Neuronal stem cell (in vitro differentiated cells): ENCODE results near the gene DIS3.
A peak's percentile ranks its signal among the peaks of the same experiment; 100 is the strongest.

ENCODE experiments used
- DNase-seq: peaks from one replicate; pipeline ENCODE4 v3.0.0-alpha.2; 2013; ENCODE audit warnings: low spot score
- H2AFZ ChIP-seq: one replicate; pipeline ENCODE4 v1.6.1; 2013; ENCODE audit warnings: mild to moderate bottlenecking, low read length, inconsistent platforms
- H2AK5ac ChIP-seq: 2 replicates; pipeline ENCODE4 v1.6.1; 2013; ENCODE audit warnings: low read depth, mild to moderate bottlenecking, inconsistent platforms, low read length, moderate library complexity, mixed read lengths
- H2BK120ac ChIP-seq: 2 replicates; pipeline ENCODE4 v1.6.1; 2013; ENCODE audit warnings: low read depth, mild to moderate bottlenecking, inconsistent platforms, low read length, moderate library complexity, mixed read lengths
- H2BK12ac ChIP-seq: one replicate; pipeline ENCODE4 v1.6.1; 2013; ENCODE audit warnings: low read length, inconsistent platforms
- H2BK15ac ChIP-seq: 2 replicates; pipeline ENCODE4 v1.6.1; 2013; ENCODE audit warnings: mild to moderate bottlenecking, low read length, inconsistent platforms, mixed read lengths
- H2BK5ac ChIP-seq: one replicate; pipeline ENCODE4 v1.6.1; 2013; ENCODE audit warnings: inconsistent platforms, mild to moderate bottlenecking, low read length, moderate library complexity
- H3K14ac ChIP-seq: one replicate; pipeline ENCODE4 v1.6.1; 2013; ENCODE audit warnings: low read length, inconsistent platforms
- H3K18ac ChIP-seq: 2 replicates; pipeline ENCODE4 v1.6.1; 2013; ENCODE audit warnings: low read length, inconsistent platforms
- H3K23ac ChIP-seq: 2 replicates; pipeline ENCODE4 v1.6.1; 2013; ENCODE audit warnings: low read depth, mild to moderate bottlenecking, mixed read lengths, low read length, inconsistent platforms; ENCODE audit not compliant: poor library complexity
- H3K27ac ChIP-seq: replicated peaks from 3 replicates; pipeline ENCODE4 v1.5.1; 2013; ENCODE audit warnings: low read length, inconsistent platforms
- H3K27me3 ChIP-seq, 3 experiments: 2 replicates each; pipeline ENCODE4 v1.6.1; 2013; ENCODE audit warnings: low read length in 3 of 3, mild to moderate bottlenecking in 2 of 3, inconsistent platforms in 1 of 3, low read depth in 1 of 3, mixed read lengths in 1 of 3, moderate library complexity in 1 of 3; ENCODE audit not compliant: control insufficient read depth in 3 of 3, insufficient read depth in 3 of 3
- H3K36me3 ChIP-seq, 2 donors: replicated peaks in 1 of 2; 2 replicates each; pipeline ENCODE4 v1.6.1; 2013; ENCODE audit warnings: low read length in 2 of 2; ENCODE audit not compliant: control insufficient read depth in 2 of 2, insufficient read depth in 2 of 2
- H3K4ac ChIP-seq: 2 replicates; pipeline ENCODE4 v1.6.1; 2013; ENCODE audit warnings: inconsistent platforms, mild to moderate bottlenecking, low read length, moderate library complexity
- H3K4me1 ChIP-seq, 2 donors: 1 replicate in 1 of 2; 2 replicates in 1 of 2; pipeline ENCODE4 v1.6.1; 2013; ENCODE audit warnings: low read length in 2 of 2, low read depth in 1 of 2; ENCODE audit not compliant: control insufficient read depth in 2 of 2, insufficient read depth in 1 of 2
- H3K4me2 ChIP-seq: one replicate; pipeline ENCODE4 v1.6.1; 2013; ENCODE audit warnings: mild to moderate bottlenecking, low read length, inconsistent platforms; ENCODE audit not compliant: insufficient read depth, poor library complexity, severe bottlenecking
- H3K4me3 ChIP-seq, 2 donors: 2 replicates each; pipeline ENCODE4 v1.5.1; 2013; ENCODE audit warnings: low read length in 2 of 2, mild to moderate bottlenecking in 2 of 2, inconsistent platforms in 1 of 2, moderate library complexity in 1 of 2
- H3K79me1 ChIP-seq: one replicate; pipeline ENCODE4 v1.6.1; 2013; ENCODE audit warnings: low read depth, mild to moderate bottlenecking, inconsistent platforms, low read length, moderate library complexity
- H3K9ac ChIP-seq: one replicate; pipeline ENCODE4 v1.6.1; 2013; ENCODE audit warnings: mild to moderate bottlenecking, low read depth, low read length, inconsistent platforms; ENCODE audit not compliant: poor library complexity
- H3K9me3 ChIP-seq, 2 donors: replicated peaks in 1 of 2; 2 replicates each; pipeline versions ENCODE3 to v1.6.1; 2013; ENCODE audit warnings: low read length in 2 of 2, mild to moderate bottlenecking in 2 of 2, inconsistent platforms in 1 of 2, low read depth in 1 of 2, mixed read lengths in 1 of 2, moderate library complexity in 1 of 2; ENCODE audit not compliant: control insufficient read depth in 2 of 2, insufficient read depth in 1 of 2
- H4K8ac ChIP-seq: one replicate; pipeline ENCODE4 v1.6.1; 2013; ENCODE audit warnings: low read depth, mild to moderate bottlenecking, inconsistent platforms, low read length, moderate library complexity
- H4K91ac ChIP-seq: one replicate; pipeline ENCODE4 v1.6.1; 2013; ENCODE audit warnings: low read length, low read depth, mild to moderate bottlenecking, inconsistent platforms; ENCODE audit not compliant: poor library complexity
- WGBS, 2 donors: extraction: QIAGEN DNeasy Blood & Tissue Kit; methylation state at CpG; one replicate each; pipeline ENCODE4 v1.1.7; 2013; ENCODE audit warnings: missing lambda C conversion rate in 2 of 2, mixed read lengths in 1 of 2; ENCODE audit not compliant: insufficient read length in 2 of 2, insufficient replicate concordance in 1 of 2; ENCODE audit errors: extremely low coverage in 2 of 2; 5-methylcytosine and 5-hydroxymethylcytosine counted together

The DIS3 gene

DNA sequence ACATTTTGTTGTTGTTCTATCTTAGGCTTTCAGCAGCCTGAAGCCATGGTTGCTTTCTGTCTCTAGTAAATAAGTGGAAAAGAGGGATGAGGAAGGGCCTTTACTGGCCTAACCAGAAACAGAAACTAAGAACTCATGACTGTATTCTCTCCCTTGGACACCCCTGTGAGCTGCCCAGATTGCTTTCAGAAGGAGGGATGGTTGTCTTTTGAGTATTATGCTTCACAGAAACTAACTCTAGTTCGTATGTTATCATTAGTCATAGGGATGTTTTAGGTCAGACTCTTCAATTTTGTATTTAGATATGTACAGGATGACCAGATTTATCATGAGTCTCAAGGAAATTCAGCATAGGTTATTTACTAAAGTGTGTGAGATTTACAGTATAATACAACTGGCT, 36.4 kb downstream of the DIS3 start:
- Histone ChIP-seq H4K8ac (no peak overlapping the region), H2BK12ac (no peak overlapping the region), H3K79me1 (no peaks in the 10 kb centered on the region), H3K4me2 (no peak overlapping the region), H3K23ac (no peak overlapping the region), H2BK5ac (no peak overlapping the region), H3K27ac (no peak overlapping the region), H3K4me3 (no peak overlapping the region), H3K18ac (no peak overlapping the region), H4K91ac (no peak overlapping the region), H2AFZ (no peak overlapping the region), H3K4ac (no peak overlapping the region), H3K9ac (no peak overlapping the region), H2BK15ac (no peak overlapping the region), H3K27me3 (no peaks in the 10 kb centered on the region), H3K9me3 (no peaks in the 10 kb centered on the region), H3K36me3 (peaks cover 11 to 97% of the 10 kb centered on the region in 2 donors), H2BK120ac (no peak overlapping the region), H3K4me1 (no peaks in the 10 kb centered on the region), H2AK5ac (no peak overlapping the region), H3K14ac (no peak overlapping the region)
- no peak for DNase-seq
- WGBS, 2 donors, result no CpG with 5 or more reads among the region's 1 CpG

- Histone ChIP-seq H2BK12ac (no peak overlapping the region), H3K14ac (no peak overlapping the region), H2BK15ac (no peak overlapping the region), H3K27me3 (no peaks in the 10 kb centered on the region), H3K9me3 (no peaks in the 10 kb centered on the region), H3K4ac (no peak overlapping the region), H3K23ac (no peak overlapping the region), H4K8ac (no peak overlapping the region), H3K4me1 (no peaks in the 10 kb centered on the region), H3K4me2 (no peak overlapping the region), H4K91ac (no peak overlapping the region), H2AK5ac (no peak overlapping the region), H3K18ac (no peak overlapping the region), H3K36me3 (peaks cover 7 to 97% of the 10 kb centered on the region in 2 donors), H2BK120ac (no peak overlapping the region), H3K27ac (no peak overlapping the region), H2AFZ (no peak overlapping the region), H3K4me3 (no peak overlapping the region), H3K9ac (no peak overlapping the region), H3K79me1 (no peaks in the 10 kb centered on the region), H2BK5ac (no peak overlapping the region)
- no peak for DNase-seq
- WGBS, 2 donors, result no CpG with 5 or more reads among the region's 1 CpG
These were observed 41.7 kb downstream of the DIS3 start for GRCh38 chr13:72740015-72740414.

DNA sequence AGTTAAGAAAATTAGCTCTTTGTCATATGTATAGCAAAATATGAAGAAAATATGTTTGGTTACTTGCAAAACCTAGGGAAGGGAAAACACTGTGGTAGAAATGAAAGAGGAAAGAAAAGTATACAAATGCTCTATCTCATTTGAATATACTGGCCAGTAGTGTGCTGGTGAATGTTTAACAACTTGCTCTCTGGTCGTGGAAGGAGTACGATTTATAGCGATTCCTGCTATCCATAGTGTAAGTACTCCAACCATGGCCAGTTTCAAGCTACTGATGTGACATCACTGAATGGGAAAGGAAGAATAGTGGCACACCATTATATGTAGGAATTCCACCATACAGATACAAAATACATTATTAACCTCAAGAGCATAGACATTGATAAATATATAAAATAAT, 44.7 kb downstream of the DIS3 start:
- Histone ChIP-seq H3K27me3 (no peaks in the 10 kb centered on the region), H3K36me3 (peaks cover 8 to 98% of the 10 kb centered on the region in 2 donors), H2BK120ac (no peak overlapping the region), H2AFZ (no peak overlapping the region), H3K18ac (no peak overlapping the region), H4K91ac (no peak overlapping the region), H3K4me3 (no peak overlapping the region), H3K4me2 (no peak overlapping the region), H3K9me3 (no peaks in the 10 kb centered on the region), H3K9ac (no peak overlapping the region), H2BK5ac (no peak overlapping the region), H3K23ac (no peak overlapping the region), H3K4me1 (no peaks in the 10 kb centered on the region), H2BK15ac (no peak overlapping the region), H2AK5ac (no peak overlapping the region), H3K27ac (no peak overlapping the region), H3K79me1 (peaks cover 4% of the 10 kb centered on the region), H3K4ac (no peak overlapping the region), H3K14ac (no peak overlapping the region), H2BK12ac (no peak overlapping the region), H4K8ac (no peak overlapping the region)
- no CpG with 5 or more reads among the region's 3 CpGs for WGBS, 2 donors
- DNase-seq, result no peak

GRCh38 chr13:72728290-72728605, 53.5 kb downstream of the DIS3 start:
- Histone ChIP-seq H3K23ac (peak overlapping the region; percentile 73), H3K4me3 (peak overlapping the region; percentile 88 to 98), H3K9me3 (peaks cover 0 to 12% of the 10 kb centered on the region in 2 donors), H3K36me3 (peaks cover 5 to 61% of the 10 kb centered on the region in 2 donors), H3K9ac (peak overlapping the region; percentile 94), H4K91ac (peak overlapping the region; percentile 43), H2BK5ac (peak overlapping the region; percentile 53), H3K4ac (no peak overlapping the region), H2BK12ac (no peak overlapping the region), H3K27me3 (no peaks in the 10 kb centered on the region), H3K27ac (no peak overlapping the region), H3K4me1 (peaks cover 2 to 8% of the 10 kb centered on the region in 2 donors), H2BK120ac (no peak overlapping the region), H3K14ac (peak overlapping the region; percentile 38), H4K8ac (no peak overlapping the region), H3K18ac (peak overlapping the region; percentile 97), H2BK15ac (no peak overlapping the region), H2AK5ac (peak overlapping the region; percentile 63), H2AFZ (peak overlapping the region; percentile 99), H3K4me2 (peak overlapping the region; percentile 91), H3K79me1 (peaks cover 7% of the 10 kb centered on the region)
- WGBS, 2 donors, result no CpG with 5 or more reads among the region's 3 CpGs
- DNase-seq, result no peak
